Measurements from ENCODE around the gene VPS54.
"Not testable (repeated sequence)": the region's sequence is repeated elsewhere in the genome, so short reads cannot be mapped to it uniquely, and the experiment has no call there.

Gene VPS54

GRCh38 chr2:64003239-64003638, 16.0 kb downstream of the VPS54 start:
- H3K27me3 ChIP-seq (replicated peaks), result no peaks in the 10 kb centered on the region
- H3K27ac ChIP-seq, result no peak overlapping the region
- H3K36me3 ChIP-seq (replicated peaks), result no peaks in the 10 kb centered on the region
- in situ Hi-C loops (cut with HindIII; ENCODE audit: low pct_ligation_motif_present, low sequenced_read_pairs), result no loop called here
- DNase-seq, result no peak
- H3K4me3 ChIP-seq (ENCODE audit: low read depth, low read length), result no peak overlapping the region
- TF ChIP-seq CTCF (IDR thresholded peaks at IDR 0.05; ENCODE audit: low read depth, low read length, missing control alignments), result no peak

GRCh38 chr2:64001382-64002101, 17.7 kb downstream of the VPS54 start:
- in situ Hi-C loops (cut with HindIII; ENCODE audit: low pct_ligation_motif_present, low sequenced_read_pairs), result no loop called here
- no peak overlapping the region for H3K4me3 ChIP-seq (ENCODE audit: low read depth, low read length)
- no peak for TF ChIP-seq CTCF (IDR thresholded peaks at IDR 0.05; ENCODE audit: low read depth, low read length, missing control alignments)
- no peaks in the 10 kb centered on the region for H3K27me3 ChIP-seq (replicated peaks)
- H3K36me3 ChIP-seq (replicated peaks), result no peaks in the 10 kb centered on the region
- no peak overlapping the region for H3K27ac ChIP-seq
- no peak for DNase-seq

- no peaks in the 10 kb centered on the region for H3K36me3 ChIP-seq (replicated peaks)
- no peaks in the 10 kb centered on the region for H3K27me3 ChIP-seq (replicated peaks)
- TF ChIP-seq CTCF (IDR thresholded peaks at IDR 0.05; ENCODE audit: low read depth, low read length, missing control alignments), result peak; percentile 46
- no peak overlapping the region for H3K4me3 ChIP-seq (ENCODE audit: low read depth, low read length)
- in situ Hi-C loops (cut with HindIII; ENCODE audit: low pct_ligation_motif_present, low sequenced_read_pairs), result no loop called here
- peak; percentile 7 for DNase-seq
- H3K27ac ChIP-seq, result no peak overlapping the region
Observed at GRCh38 chr2:64000630-64001381, 18.4 kb downstream of the VPS54 start.

- Histone ChIP-seq H3K27ac (no peak overlapping the region), H3K4me3 (ENCODE audit: low read depth, low read length) (no peak overlapping the region), H3K36me3 (replicated peaks) (no peaks in the 10 kb centered on the region), H3K27me3 (replicated peaks) (no peaks in the 10 kb centered on the region)
- no peak for TF ChIP-seq CTCF (IDR thresholded peaks at IDR 0.05; ENCODE audit: low read depth, low read length, missing control alignments)
- in situ Hi-C loops (cut with HindIII; ENCODE audit: low pct_ligation_motif_present, low sequenced_read_pairs), result no loop called here
- no peak for DNase-seq
Observed at GRCh38 chr2:63999049-63999448, 20.2 kb downstream of the VPS54 start.

GRCh38 chr2:63996582-63997198, 22.5 kb downstream of the VPS54 start:
- H3K27ac ChIP-seq; H3K27me3 ChIP-seq (replicated peaks); in situ Hi-C loops (cut with HindIII; ENCODE audit: low pct_ligation_motif_present, low sequenced_read_pairs); DNase-seq; H3K36me3 ChIP-seq (replicated peaks); H3K4me3 ChIP-seq (ENCODE audit: low read depth, low read length): not testable (repeated sequence)

- in situ Hi-C loops (cut with HindIII; ENCODE audit: low pct_ligation_motif_present, low sequenced_read_pairs); DNase-seq: not testable (repeated sequence)
Observed at GRCh38 chr2:63994329-63995070, 24.7 kb downstream of the VPS54 start.

More at GRCh38 chr2:63994329-63995070, 24.7 kb downstream of the VPS54 start:
- not testable (repeated sequence) for H3K4me3 ChIP-seq (ENCODE audit: low read depth, low read length); H3K36me3 ChIP-seq (replicated peaks); H3K27ac ChIP-seq; H3K27me3 ChIP-seq (replicated peaks)
